Stimulated activated CD8-positive, alpha-beta memory T cell treated with anti-CD3 and anti-CD28 coated beads, Interleukin-7, amount 100 ng/mL, for 24 hours (primary cell): ENCODE results near the gene NMNAT3.
"Not testable (repeated sequence)": the region's sequence is repeated elsewhere in the genome, so short reads cannot be mapped to it uniquely, and the experiment has no call there.

Experiments
- DNase-seq: peaks from one replicate; pipeline ENCODE4 v3.0.0-alpha.2; 2020; ENCODE audit warnings: low read depth

Gene NMNAT3

GRCh38 chr3:139583651-139584050 is 94.1 kb downstream of the NMNAT3 start:
- not testable (repeated sequence) for DNase-seq

GRCh38 chr3:139578783-139579182 is 99.0 kb downstream of the NMNAT3 start:
- DNase-seq, result no peak

GRCh38 chr3:139577909-139578308 is 99.9 kb downstream of the NMNAT3 start:
- no peak for DNase-seq

DNA sequence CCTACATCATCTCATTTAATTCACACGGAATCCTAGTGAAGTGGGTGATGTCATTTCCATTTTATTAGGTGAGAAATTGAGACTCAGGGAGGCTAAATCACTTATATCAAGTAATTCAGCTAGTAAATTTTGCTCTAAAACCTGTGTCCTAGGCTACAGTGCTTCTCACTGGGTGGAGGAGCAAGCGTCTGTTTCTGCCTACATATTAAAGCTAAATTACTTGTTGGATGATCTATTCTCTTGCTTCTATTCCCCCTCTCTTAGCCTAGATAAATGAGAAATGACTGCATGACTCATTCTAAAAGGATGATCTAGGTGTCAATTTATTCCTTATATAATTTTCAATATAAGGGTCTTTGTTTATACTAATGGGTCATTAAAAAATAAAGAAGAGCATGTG is 100.4 kb downstream of the NMNAT3 start:
- no peak for DNase-seq

DNA sequence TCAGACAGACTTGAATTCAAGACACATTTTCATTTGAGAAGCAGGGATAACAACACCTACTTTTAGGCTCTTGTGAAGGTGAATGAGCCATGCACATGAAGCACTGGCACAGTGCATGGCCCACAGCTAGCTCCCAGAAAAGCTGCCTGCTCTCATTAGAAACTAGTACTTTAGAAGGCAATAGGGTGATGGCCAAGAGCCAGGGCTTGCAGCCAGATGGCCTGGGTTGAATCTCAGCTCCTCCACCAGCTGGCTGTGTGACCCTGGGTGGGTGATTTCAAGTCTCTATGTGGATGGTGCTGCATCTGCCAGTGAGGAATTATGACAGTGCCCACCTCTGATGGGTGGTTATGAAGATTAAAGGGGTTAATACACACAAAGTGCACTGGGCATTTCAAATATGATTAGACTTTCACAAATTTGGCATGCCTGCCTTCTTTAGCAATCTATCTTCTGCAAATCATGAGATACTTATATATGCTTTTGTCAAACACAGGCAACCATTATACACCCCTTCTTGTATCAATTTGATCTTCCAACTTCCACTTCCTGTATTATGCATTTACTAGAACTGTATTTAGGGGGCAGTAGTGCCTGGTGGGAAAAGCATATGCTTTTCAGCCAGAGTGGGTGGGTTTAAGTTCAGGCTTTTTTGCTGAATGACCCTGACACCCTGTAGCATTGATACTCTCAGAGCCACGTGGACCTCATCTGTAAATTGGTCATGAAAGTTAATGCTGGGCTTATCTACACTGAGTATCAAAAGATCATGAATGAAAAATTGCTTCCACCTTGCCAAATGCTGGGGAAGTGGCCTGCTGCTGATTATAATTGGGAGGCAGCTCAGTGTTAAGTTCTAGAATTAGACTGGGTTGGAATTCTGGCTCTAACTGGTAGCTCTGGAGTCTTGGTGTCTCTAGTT is 103.5 kb downstream of the NMNAT3 start:
- DNase-seq, result no peak

DNA sequence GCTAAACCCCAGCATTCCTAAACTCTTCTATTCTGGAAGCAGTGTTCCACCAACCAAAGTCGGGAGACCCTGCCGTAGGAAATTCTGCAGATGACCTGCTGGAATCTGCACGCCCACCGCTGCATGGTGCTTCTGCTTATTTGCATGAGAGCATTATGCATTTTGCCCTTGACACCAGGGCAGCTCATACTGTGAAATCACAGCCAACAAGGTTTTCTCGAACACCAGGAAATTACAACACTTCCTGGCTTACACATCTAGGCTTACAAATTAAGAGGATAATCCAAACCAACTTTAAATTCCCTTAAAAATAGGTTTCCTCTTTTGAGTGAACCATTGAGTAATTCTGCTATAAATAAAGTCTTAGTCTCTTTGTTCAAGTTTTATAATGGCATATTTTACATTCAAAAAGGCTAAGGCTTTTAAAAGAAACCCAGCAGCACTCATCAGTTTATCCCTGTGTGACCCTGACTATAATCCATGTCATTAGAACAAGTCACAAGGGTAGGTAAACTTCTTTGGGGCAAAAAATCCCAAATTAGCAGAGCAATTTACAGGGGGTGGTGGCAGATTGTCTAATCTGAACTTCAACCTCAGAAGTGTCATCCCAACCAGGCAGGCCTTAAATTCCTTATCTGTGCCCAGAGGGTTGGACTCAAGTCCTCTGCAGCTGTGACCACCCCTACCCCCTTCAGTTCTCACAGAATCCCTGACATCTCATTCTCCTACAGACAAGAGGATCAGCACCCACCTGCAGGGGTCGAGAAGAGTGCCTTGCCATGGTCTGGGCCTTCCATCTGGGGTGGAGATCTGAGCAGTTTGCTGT is 104.7 kb downstream of the NMNAT3 start:
- DNase-seq, result no peak

DNA sequence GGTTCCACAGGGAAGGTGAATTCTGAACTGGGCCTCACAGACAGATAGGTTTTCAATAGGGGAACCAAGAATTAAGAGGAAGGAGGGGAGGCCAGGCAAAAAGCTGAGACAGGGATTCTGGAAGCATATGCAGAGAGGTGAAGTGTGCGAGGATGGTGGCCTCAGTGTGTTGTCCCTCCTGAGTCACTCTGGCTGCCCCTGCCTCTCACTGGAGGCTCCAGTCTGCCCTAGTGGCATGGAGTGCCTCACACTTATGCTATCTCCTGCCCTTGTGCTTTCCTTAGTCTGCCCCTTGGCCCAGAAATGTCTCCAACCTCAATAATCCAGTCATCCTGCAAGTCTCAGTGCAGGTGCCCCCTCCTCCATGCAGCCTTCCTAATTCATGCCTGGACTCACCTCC is 106.1 kb downstream of the NMNAT3 start:
- no peak for DNase-seq

- DNase-seq, result no peak
Observed at GRCh38 chr3:139564294-139564861, 113.4 kb downstream of the NMNAT3 start.

- no peak for DNase-seq
Observed at GRCh38 chr3:139561959-139562676, 115.7 kb downstream of the NMNAT3 start.

GRCh38 chr3:139561255-139561817 is 116.4 kb downstream of the NMNAT3 start:
- no peak for DNase-seq

DNA sequence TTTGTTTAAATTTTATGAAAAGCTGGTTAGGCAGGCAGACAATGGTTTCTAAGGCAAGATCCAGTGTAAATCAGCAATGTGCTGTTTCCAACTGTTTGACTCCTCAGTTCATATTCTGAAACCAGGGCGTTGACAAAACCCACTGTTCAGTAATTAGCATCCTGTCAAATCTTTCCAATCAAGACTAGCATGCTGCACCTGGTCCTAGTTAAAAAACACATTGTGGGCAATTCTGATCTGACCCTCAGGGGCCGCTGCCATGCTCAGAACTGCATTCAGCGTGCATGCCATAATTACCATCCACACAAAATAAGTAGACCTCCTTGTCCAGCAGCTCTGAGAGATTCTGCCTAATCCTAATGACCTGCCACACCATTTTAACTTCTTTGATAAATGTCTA is 117.4 kb downstream of the NMNAT3 start:
- no peak for DNase-seq

DNA sequence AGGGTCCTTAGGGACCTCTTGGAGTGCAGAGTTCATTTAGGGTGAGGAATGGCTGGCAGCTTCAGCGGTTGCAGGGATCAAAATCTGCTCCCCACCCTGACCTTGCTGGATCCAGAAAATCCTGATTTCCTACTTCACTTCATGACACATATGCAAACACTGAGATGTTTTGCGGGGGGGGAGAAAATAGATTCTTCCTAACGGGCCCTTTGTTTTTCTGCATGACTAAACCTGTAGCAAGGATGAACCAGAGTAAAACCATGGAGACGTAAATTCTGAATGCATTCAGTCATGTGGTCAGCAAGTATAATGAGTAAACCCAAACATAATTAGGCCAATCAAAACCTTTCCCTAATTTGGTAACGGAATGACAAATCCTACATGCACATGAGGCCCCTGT is 118.2 kb downstream of the NMNAT3 start:
- DNase-seq, result no peak

GRCh38 chr3:139558351-139559266 is 119.2 kb downstream of the NMNAT3 start:
- DNase-seq, result no peak

GRCh38 chr3:139557041-139557440 is 120.7 kb downstream of the NMNAT3 start:
- no peak for DNase-seq

GRCh38 chr3:139555249-139555648 is 122.5 kb downstream of the NMNAT3 start:
- DNase-seq, result no peak

GRCh38 chr3:139554628-139555027 is 123.1 kb downstream of the NMNAT3 start:
- no peak for DNase-seq

DNA sequence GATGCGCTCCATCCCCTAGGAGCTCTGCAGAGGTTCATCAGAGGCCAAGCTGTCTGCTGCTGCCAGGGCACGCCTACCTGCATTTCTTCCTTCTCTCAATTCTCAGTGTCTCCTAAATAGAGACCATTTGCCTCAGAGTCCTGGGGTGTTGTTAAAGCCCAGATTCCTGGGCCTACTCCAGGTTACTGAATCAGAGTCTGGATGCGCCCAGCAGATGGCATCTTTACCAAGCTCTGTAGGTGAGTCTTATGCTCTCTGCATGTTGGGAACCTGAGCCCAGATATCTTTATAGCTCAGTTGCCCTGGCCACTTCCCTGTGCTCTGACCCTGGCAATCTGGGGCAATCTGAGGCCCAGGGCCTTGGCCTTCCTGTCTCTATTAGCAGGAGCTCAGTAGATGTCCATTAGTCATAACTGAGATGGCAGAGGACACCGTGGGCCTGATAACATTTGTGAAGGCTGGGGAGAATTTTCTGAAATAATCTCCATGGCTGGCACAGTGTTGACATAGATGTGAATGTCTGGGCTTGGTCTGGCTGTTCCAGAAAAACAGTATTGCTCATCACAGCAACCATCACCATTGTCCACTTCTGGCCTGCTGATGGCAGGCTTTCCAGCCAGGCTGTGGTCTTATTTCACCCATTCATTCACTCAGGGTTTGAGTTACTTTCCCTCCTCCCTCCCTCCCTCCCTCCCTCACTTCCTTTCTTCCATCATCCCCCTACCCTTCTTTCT is 125.0 kb downstream of the NMNAT3 start:
- no peak for DNase-seq

- no peak for DNase-seq
Observed at GRCh38 chr3:139548801-139549200, 129.0 kb downstream of the NMNAT3 start.

- no peak for DNase-seq
Observed at GRCh38 chr3:139547666-139548065, 130.1 kb downstream of the NMNAT3 start.

DNA sequence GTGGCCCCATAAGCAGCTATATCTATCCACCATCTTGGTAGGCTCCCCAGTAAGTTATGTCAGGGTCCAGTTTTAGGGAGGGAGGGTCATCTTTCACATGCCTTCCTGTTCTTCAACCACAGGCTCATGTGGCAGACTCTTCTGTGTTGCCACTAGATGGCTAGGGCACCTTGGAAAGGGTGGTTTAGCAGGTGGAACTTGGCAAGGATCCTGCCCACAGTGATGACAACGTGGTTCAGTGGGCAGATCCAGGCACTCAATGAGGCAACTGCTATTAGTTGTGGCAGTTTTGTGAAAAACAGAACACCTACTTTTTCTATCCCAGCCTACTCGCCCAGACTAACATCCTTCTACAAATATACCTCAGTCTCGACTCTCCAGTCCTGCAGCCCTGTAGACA is 131.0 kb downstream of the NMNAT3 start:
- no peak for DNase-seq
